ENCODE measurements around the gene RANBP17.
A peak's percentile ranks its signal among the peaks of the same experiment; 100 is the strongest.

RANBP17 gene

GRCh38 chr5:171252674-171253073 lies 390.9 kb downstream of the RANBP17 start:
- Histone ChIP-seq H3K9me3 (ENCODE audit: control insufficient read depth, insufficient read depth, low read depth, low read length) (no peaks in the 10 kb centered on the region), H3K27ac (ENCODE audit: extremely low read depth, low read depth, low read length) (no peak overlapping the region), H3K36me3 (ENCODE audit: control insufficient read depth in 2 of 2, insufficient read depth in 1 of 2, low read length in 2 of 2) (no peaks in the 10 kb centered on the region), H3K4me1 (ENCODE audit: control insufficient read depth, insufficient read depth, low read length) (no peaks in the 10 kb centered on the region), H3K4me3 (ENCODE audit: low read depth, low read length) (no peak overlapping the region)
- ChIA-PET CTCF (interaction anchor here (0.5 kb wide), 1 partner anchor 14 kb away, joined by 3 read pairs; no protein-coding TSS in a partner anchor), POLR2A (no interaction called here)
- TF ChIP-seq ZNF776 (tag by site-specific recombination; IDR thresholded peaks at IDR 0.05; ENCODE audit: borderline replicate concordance) (no peak), ZNF449 (tag by site-specific recombination; IDR thresholded peaks at IDR 0.05) (no peak), YY2 (tag by site-specific recombination; IDR thresholded peaks at IDR 0.05) (no peak), ZNF558 (tag by site-specific recombination; IDR thresholded peaks at IDR 0.05) (no peak), ZNF214 (tag by site-specific recombination; IDR thresholded peaks at IDR 0.05; ENCODE audit: borderline replicate concordance) (no peak), ZNF121 (tag by site-specific recombination; IDR thresholded peaks at IDR 0.05) (no peak), ZNF274 (IDR thresholded peaks at IDR 0.05; ENCODE audit: low read length) (no peak), ZNF274 (tag by site-specific recombination; IDR thresholded peaks at IDR 0.05; ENCODE audit: borderline replicate concordance) (no peak), ZNF654 (tag by site-specific recombination; IDR thresholded peaks at IDR 0.05; ENCODE audit: low read depth) (no peak), HOXA7 (CRISPR knock-in tag; IDR thresholded peaks at IDR 0.05; ENCODE audit: borderline replicate concordance) (no peak), ZNF621 (tag by site-specific recombination; IDR thresholded peaks at IDR 0.05) (no peak), MEIS1 (CRISPR knock-in tag; IDR thresholded peaks at IDR 0.05; ENCODE audit: borderline replicate concordance) (no peak), ZBTB20 (tag by site-specific recombination; IDR thresholded peaks at IDR 0.05) (no peak), ZNF324 (tag by site-specific recombination; IDR thresholded peaks at IDR 0.05) (no peak)
- TF ChIP-seq, protein P1, sequence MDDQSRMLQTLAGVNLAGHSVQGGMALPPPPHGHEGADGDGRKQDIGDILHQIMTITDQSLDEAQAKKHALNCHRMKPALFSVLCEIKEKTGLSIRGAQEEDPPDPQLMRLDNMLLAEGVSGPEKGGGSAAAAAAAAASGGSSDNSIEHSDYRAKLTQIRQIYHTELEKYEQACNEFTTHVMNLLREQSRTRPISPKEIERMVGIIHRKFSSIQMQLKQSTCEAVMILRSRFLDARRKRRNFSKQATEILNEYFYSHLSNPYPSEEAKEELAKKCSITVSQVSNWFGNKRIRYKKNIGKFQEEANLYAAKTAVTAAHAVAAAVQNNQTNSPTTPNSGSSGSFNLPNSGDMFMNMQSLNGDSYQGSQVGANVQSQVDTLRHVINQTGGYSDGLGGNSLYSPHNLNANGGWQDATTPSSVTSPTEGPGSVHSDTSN (CRISPR knock-in tag; IDR thresholded peaks at IDR 0.05): no peak
- TF ChIP-seq, protein P2, sequence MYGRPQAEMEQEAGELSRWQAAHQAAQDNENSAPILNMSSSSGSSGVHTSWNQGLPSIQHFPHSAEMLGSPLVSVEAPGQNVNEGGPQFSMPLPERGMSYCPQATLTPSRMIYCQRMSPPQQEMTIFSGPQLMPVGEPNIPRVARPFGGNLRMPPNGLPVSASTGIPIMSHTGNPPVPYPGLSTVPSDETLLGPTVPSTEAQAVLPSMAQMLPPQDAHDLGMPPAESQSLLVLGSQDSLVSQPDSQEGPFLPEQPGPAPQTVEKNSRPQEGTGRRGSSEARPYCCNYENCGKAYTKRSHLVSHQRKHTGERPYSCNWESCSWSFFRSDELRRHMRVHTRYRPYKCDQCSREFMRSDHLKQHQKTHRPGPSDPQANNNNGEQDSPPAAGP (tag by site-specific recombination; IDR thresholded peaks at IDR 0.05): no peak
- TF ChIP-seq, protein P3, sequence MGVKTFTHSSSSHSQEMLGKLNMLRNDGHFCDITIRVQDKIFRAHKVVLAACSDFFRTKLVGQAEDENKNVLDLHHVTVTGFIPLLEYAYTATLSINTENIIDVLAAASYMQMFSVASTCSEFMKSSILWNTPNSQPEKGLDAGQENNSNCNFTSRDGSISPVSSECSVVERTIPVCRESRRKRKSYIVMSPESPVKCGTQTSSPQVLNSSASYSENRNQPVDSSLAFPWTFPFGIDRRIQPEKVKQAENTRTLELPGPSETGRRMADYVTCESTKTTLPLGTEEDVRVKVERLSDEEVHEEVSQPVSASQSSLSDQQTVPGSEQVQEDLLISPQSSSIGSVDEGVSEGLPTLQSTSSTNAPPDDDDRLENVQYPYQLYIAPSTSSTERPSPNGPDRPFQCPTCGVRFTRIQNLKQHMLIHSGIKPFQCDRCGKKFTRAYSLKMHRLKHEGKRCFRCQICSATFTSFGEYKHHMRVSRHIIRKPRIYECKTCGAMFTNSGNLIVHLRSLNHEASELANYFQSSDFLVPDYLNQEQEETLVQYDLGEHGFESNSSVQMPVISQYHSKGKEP (tag by site-specific recombination; IDR thresholded peaks at IDR 0.05): no peak

DNA sequence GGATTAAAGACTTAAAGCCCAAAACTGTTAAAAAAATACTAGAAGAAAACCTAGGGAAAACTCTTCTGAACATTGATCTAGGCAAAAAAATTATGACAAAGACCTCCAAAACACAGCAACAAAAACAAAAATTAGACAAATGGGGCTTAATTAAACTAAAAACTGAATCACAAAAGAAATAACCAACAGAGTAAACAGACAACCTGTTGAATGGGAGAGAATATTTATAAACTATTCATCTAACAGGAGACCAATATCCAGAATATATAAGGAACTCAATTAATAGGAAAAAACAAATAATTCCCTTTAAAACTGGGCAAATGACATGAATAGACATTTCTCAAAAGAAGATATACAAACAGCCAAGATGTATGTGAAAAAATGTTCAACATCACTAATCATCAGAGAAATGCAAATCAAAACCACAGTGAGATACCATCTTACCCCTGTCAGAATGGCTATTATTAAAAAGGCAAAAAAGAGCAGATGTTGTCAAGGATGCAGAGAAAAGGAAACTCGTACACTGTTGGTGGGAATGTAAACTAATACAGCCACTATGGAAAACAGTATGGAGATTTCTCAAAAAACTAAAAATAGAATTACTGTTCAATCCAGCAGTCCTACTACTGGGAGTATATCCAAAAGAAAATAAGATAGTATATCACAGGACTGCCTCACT lies 397.1 kb downstream of the RANBP17 start:
- CTCF ChIA-PET: no interaction called here
- TF ChIP-seq SCRT2 (tag by site-specific recombination; IDR thresholded peaks at IDR 0.05): peak; percentile 86
- peak; percentile 67; the same call in 1 of the 2 replicates for TF ChIP-seq SCRT1 (tag by site-specific recombination; IDR thresholded peaks at IDR 0.05; ENCODE audit: borderline replicate concordance)
- TF ChIP-seq, protein P4, sequence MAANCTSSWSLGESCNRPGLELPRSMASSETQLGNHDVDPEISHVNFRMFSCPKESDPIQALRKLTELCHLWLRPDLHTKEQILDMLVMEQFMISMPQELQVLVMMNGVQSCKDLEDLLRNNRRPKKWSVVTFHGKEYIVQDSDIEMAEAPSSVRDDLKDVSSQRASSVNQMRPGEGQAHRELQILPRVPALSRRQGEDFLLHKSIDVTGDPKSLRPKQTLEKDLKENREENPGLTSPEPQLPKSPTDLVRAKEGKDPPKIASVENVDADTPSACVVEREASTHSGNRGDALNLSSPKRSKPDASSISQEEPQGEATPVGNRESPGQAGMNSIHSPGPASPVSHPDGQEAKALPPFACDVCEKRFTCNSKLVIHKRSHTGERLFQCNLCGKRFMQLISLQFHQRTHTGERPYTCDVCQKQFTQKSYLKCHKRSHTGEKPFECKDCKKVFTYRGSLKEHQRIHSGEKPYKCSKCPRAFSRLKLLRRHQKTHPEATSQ (tag by site-specific recombination; IDR thresholded peaks at IDR 0.05): no peak
- Histone ChIP-seq H3K36me3 (ENCODE audit: control insufficient read depth in 2 of 2, insufficient read depth in 1 of 2, low read length in 2 of 2) (no peaks in the 10 kb centered on the region), H3K4me1 (ENCODE audit: control insufficient read depth, insufficient read depth, low read length) (no peaks in the 10 kb centered on the region), H3K4me3 (ENCODE audit: low read depth, low read length) (no peak overlapping the region), H3K9me3 (ENCODE audit: control insufficient read depth, insufficient read depth, low read depth, low read length) (no peaks in the 10 kb centered on the region), H3K27ac (ENCODE audit: extremely low read depth, low read depth, low read length) (no peak overlapping the region)
- POLR2A ChIA-PET: no interaction called here
